GM23338 (cell line): ENCODE results near the gene MAPRE3.

Source experiments
- CREB1 ChIP-seq: fragments of 250-450 bp; sonication (Bioruptor Pico); IDR thresholded peaks from 2 replicates; pipeline ENCODE4 v1.5.0; 2020; ENCODE audit warnings: low read depth, mild to moderate bottlenecking, moderate library complexity
- CTCF ChIP-seq, 2 experiments: fragments of 200-600 bp in 1 of 2; sonication (generic) in 1 of 2; conservative IDR thresholded peaks; 2 replicates each; pipeline versions ENCODE4 v1.5.1 to v1.6.1; 2016 to 2017; ENCODE audit warnings: antibody characterized with exemption in 2 of 2, low read depth in 2 of 2, mild to moderate bottlenecking in 2 of 2, moderate library complexity in 1 of 2
- EZH2 ChIP-seq: fragments of 200-600 bp; sonication (generic); IDR thresholded peaks from one replicate; pipeline ENCODE4 v1.8.0; 2017; ENCODE audit warnings: antibody characterized with exemption, mild to moderate bottlenecking, low read depth; ENCODE audit not compliant: unreplicated experiment
- EZH2phosphoT487 ChIP-seq: fragments of 200-600 bp; sonication (generic); IDR thresholded peaks from one replicate; pipeline ENCODE4 v1.8.1; 2018; ENCODE audit warnings: antibody characterized with exemption; ENCODE audit not compliant: unreplicated experiment
- POLR2AphosphoS5 ChIP-seq: IDR thresholded peaks from 2 replicates; pipeline ENCODE4 v1.6.1; 2016; ENCODE audit warnings: antibody characterized with exemption, low read depth
- REST ChIP-seq: IDR thresholded peaks from one replicate; pipeline ENCODE4 v1.6.1; 2018; ENCODE audit warnings: antibody characterized with exemption; ENCODE audit not compliant: unreplicated experiment
- ZNF462 ChIP-seq: fragments of 250-450 bp; sonication (Bioruptor Pico); IDR thresholded peaks from 2 replicates; pipeline ENCODE4 v1.5.0; 2020; ENCODE audit warnings: mild to moderate bottlenecking, moderate library complexity

GRCh38 chr2:27003857-27004256 is 33.4 kb downstream of the MAPRE3 start:
- TF ChIP-seq CTCF (conservative IDR thresholded peaks at IDR 0.05; ENCODE audit: low read depth in 2 of 2) (no peak), POLR2AphosphoS5 (no peak), EZH2phosphoT487 (no peak), REST (no peak), ZNF462 (CRISPR knock-in tag) (no peak), EZH2 (no peak), CREB1 (CRISPR knock-in tag) (no peak)
